Ureter (tissue), 1 donor: Measurements from ENCODE around the gene CSE1L. TPM values are rescaled to one million over a fixed set of nuclear protein-coding genes. Genes with fewer than 3 reads are reported as not detected.
"Not testable (repeated sequence)": the region's sequence is repeated elsewhere in the genome, so short reads cannot be mapped to it uniquely, and the experiment has no call there.

Experiments
- DNase-seq: peaks from one replicate; pipeline ENCODE4 v3.0.0-alpha.2; 2020; ENCODE audit warnings: low spot score
- total RNA-seq: library from RNA; stranded (reverse); gene quantifications from one replicate; pipeline ENCODE4 v1.2.4, GENCODE V29; 2023
- donor health status: DM: yes; HTN: yes; CAD: no.

CSE1L gene
- total RNA-seq, 1 donor from 2014 or later, result 62.3 TPM

- no peak for DNase-seq
These were observed 32.2 kb downstream of the CSE1L start for GRCh38 chr20:49078310-49078709.

GRCh38 chr20:49082295-49082694, 36.2 kb downstream of the CSE1L start:
- DNase-seq, result not testable (repeated sequence)

DNA sequence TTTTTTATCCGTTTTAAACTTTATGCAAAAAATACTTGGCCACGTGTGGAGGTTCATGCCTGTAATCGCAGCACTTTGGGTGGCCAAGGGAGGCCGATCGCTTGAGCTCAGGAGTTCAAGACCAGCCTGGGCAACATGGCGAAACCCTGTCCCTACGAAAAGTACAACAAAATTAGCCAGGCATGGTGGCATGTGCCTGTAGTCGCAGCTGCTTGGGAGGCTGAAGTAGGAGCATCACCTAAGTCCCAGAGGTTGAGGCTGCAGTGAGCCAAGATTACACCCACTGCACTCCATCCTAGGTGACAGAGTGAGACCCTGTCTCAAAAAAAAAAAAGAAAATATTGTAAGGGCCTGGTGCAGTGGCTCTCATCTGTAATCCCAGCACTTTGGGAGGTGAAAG, 45.0 kb downstream of the CSE1L start:
- no peak for DNase-seq

GRCh38 chr20:49091762-49092161, 45.6 kb downstream of the CSE1L start:
- DNase-seq, result no peak

- no peak for DNase-seq
These were observed 50.2 kb downstream of the CSE1L start for GRCh38 chr20:49096203-49096730.

- DNase-seq, result no peak
These were observed 51.0 kb downstream of the CSE1L start for GRCh38 chr20:49097159-49097558.

- DNase-seq, result no peak
These were observed 52.0 kb downstream of the CSE1L start for GRCh38 chr20:49098136-49098535.

DNA sequence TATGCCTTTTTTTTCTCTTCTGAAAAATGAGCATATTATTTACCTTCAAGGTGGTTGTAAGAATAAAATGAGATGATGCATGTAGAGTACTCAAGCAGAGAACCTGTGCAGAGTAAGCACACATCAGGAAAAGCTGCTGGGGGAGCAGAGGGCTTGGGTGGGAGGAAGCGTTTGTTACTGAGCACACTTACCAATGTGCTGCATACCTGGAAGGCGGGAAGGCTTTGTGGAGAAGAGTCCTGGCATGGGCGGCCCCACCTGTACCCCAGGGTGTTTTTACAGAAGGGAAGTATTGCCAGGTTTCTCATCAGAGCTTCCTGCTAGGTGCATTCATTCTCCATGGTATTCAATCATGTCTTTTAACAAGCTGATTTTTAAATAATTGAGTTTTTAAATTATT, 52.9 kb downstream of the CSE1L start:
- DNase-seq, result no peak

- DNase-seq, result not testable (repeated sequence)
These were observed 54.2 kb downstream of the CSE1L start for GRCh38 chr20:49100292-49100691.

GRCh38 chr20:49100972-49101371, 54.9 kb downstream of the CSE1L start:
- no peak for DNase-seq

- DNase-seq, result no peak
These were observed 56.9 kb downstream of the CSE1L start for GRCh38 chr20:49103019-49103418.

DNA sequence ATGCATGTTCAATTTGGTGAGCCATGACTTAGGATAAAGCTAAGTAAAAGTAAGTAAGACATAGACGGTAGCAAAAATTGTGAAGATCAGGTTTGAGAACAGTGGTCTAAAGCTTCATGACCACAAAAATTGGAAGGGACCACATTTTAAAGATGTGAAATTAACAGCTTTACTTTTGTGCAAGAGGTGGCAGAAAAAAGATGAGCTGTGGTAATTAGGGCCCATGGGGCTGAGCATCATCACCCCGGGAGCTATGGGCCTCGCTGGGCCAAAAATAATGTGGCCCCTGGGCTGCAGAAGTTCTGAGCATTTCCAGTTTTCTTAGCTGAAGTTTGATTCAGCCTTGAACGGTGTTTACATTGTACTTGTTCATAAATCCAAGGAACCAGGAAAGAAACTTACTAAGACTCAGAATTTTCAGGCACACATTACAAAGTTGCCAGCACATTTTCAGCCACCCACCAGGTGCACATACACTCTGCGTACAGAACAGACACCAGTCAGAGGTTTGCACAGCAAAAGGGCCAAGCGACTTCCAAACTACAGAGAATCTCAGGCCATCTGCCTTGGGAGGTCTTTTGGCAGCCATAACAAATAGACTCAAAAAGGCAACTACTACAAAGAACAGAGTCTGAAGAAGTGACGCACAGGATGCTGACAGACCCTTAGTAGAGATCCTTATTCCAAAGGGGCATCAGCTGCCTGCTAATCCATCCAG, 57.7 kb downstream of the CSE1L start:
- DNase-seq, result no peak

DNA sequence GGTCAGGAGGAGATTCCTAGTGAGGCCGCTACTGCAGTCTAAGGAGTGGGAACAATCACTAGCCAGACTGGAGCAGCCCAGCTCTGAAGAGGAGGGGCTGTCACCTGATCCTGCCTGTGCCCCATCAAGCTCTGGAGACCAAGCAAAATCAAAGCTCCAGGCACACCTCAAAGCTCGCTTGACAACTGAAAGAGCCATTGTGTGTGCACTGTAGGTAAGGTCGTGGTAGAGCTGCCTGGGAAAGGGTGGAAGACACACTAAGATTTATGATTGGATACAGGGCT, 58.2 kb downstream of the CSE1L start:
- no peak for DNase-seq

- DNase-seq, result not testable (repeated sequence)
These were observed 59.0 kb downstream of the CSE1L start for GRCh38 chr20:49104979-49105547.

DNA sequence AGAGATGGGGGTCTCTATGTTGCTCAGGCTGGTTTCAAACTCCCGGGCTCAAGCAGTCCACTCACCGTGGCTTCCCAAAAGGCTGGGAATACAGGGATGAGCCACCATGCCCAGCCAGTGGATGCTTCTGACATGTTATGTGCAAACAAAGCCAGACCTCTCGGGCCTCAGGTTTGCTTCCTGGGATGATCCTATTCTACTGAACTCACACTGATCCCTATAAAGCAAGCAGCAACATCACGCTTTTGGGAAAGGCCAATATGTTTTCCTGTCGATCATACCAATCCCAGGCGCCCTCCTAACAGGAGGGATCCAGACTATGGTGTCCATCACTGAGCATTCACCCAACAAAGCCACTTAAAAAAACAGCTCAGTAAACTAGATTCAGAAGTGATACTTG, 60.2 kb downstream of the CSE1L start:
- no peak for DNase-seq

GRCh38 chr20:49110767-49111694, 64.9 kb downstream of the CSE1L start:
- DNase-seq, result no peak

DNA sequence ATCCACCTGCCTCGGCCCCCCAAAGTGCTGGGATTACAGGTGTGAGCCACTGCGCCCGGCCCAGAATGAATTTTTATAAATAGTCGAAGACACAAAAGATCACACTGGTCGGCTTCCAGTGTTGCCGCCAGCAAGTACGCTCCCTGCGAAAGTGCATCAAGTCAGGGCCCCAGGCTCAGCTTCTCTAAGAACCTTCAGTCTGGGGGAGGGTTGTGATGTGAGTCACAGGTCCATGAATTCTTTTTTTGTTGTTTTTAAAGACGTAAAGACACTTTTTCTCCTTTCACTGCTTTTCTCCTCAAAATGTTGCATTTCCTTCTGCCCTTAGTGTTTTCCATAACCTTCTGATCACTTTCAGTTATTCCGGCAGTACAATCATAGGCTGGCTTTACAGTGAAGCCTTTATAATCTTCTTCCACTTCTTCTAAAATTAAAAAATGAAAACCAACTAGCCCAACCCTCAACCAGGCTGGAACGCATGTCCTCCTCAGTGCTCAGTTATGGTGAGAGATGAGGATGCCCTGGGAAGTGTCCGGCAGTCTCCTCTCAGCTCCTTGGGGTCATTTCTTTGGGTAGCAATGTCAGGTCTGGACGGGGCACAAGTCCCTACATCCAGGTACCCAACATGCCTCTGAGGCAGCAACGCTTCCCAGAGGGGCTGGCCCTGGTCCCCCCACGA, 66.6 kb downstream of the CSE1L start:
- no peak for DNase-seq

DNA sequence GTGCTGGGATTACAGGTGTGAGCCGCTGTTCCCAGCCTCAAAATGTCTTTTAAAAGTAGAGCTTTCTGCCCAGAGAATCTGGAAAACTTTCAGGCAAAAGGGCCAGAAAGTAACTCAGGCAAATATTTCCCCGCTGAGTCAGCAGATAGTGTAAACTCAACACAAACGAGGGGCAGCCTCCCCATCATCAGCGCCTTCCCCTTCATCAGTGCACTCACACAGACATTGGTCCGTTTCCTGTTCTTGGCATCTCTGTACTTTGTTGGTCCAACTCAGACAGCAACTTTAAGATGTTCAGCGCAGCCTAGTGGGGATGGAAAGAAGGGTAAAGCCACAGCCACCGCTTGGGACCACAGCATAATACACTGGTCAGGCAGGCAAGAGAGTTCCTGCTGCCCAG, 69.5 kb downstream of the CSE1L start:
- DNase-seq, result no peak

DNA sequence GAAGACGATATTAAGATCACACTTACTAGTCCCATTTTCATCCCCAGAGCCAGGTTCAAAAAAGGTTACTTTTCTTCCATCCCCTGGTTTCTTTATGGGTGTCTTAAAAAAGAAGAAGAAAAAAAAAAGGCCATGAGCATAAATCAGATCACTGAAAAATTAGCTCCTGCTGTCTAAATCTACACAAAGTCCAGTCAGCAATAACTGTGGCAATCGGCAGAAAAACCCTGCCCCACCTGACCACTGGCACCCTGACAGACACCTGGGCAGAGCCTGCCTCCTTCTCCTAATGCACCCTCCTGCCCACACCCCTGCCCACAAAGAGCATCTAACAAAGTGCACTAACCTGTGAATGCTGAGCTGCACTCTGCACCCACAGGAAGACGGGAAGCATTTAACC, 72.2 kb downstream of the CSE1L start:
- DNase-seq, result no peak

- DNase-seq, result no peak
These were observed 73.9 kb downstream of the CSE1L start for GRCh38 chr20:49119988-49120387.

GRCh38 chr20:49122920-49123319, 76.8 kb downstream of the CSE1L start:
- DNase-seq, result no peak

GRCh38 chr20:49123982-49124381, 77.9 kb downstream of the CSE1L start:
- DNase-seq, result no peak
